Right cardiac atrium (tissue), 5 donors: Measurements from ENCODE around the gene STK11. TPM values are rescaled to one million over a fixed set of nuclear protein-coding genes. Genes with fewer than 3 reads are reported as not detected.

Experiments used
- ATAC-seq, 2 donors: fragments of 200-7000 bp; cut with Tn5 transposase; one replicate each; pipeline versions ENCODE4 v1.8.0 to v1.9.1; 2020; ENCODE audit warnings: moderate library complexity in 2 of 2, mild to moderate bottlenecking in 1 of 2
- DNase-seq, 3 donors: peaks; one replicate each; pipeline ENCODE4 v3.0.0-alpha.2; 2020
- H3K27ac ChIP-seq: one replicate; pipeline ENCODE4 v1.5.1; 2013; ENCODE audit warnings: mild to moderate bottlenecking, low read length, control low read depth, moderate library complexity
- H3K27me3 ChIP-seq: one replicate; pipeline ENCODE4 v1.6.1; 2013; ENCODE audit not compliant: control insufficient read depth, insufficient read depth
- H3K4me1 ChIP-seq: one replicate; pipeline ENCODE4 v1.6.1; 2013; ENCODE audit warnings: low read length; ENCODE audit not compliant: control insufficient read depth, insufficient read depth
- H3K4me3 ChIP-seq: one replicate; pipeline ENCODE4 v1.5.1; 2013; ENCODE audit warnings: low read length, control low read depth
- H3K9me3 ChIP-seq: one replicate; pipeline ENCODE4 v1.6.1; 2013; ENCODE audit warnings: low read length; ENCODE audit not compliant: control insufficient read depth
- WGBS: extraction: QIAGEN DNeasy Blood & Tissue Kit; methylation state at CpG from one replicate; pipeline ENCODE4 v1.1.7; 2013; 5-methylcytosine and 5-hydroxymethylcytosine counted together
- intact Hi-C, 4 donors: fragments of 100-400 bp; cut with DNase I; formaldehyde crosslinking; loops; one replicate each; pipeline versions ENCODE4 v1.11.0 to v1.14.0; 2022 to 2023
- polyA plus RNA-seq: library from polyadenylated mRNA; stranded (reverse); fragments of 200-250 nt; gene quantifications from one replicate; pipeline ENCODE4 v1.2.3, GENCODE V29; 2013
- total RNA-seq, 4 donors: library from RNA; stranded (reverse); fragmentation: NEBNext Ultra II Directional; extraction: Animal tissue kit (Norgen Biotek cat#: 25700); gene quantifications; one replicate each; pipeline ENCODE4 v1.2.1, GENCODE V29; 2021
- donor health status: healthy with polysubstance abuse.
- donor health status: DM: no; HTN: yes; CAD: no.
- donor health status: DM: no; HTN: no; CAD: no.
- donor health status: DM: no; HTN: yes; CAD: no; lungs with severe emphysema.
- donor health status: DM: yes; HTN: yes; CAD: no.

Gene STK11
- total and polyA plus RNA-seq, 5 donors: 56.9 to 64.5 (median 57.8) TPM

- Histone ChIP-seq H3K9me3 (no peaks in the 10 kb centered on the region), H3K27me3 (no peaks in the 10 kb centered on the region), H3K4me3 (no peak overlapping the region), H3K4me1 (no peaks in the 10 kb centered on the region), H3K27ac (no peak overlapping the region)
- intact Hi-C loops: no loop called here
- ATAC-seq (no peak), DNase-seq (peak in 1 of 3 donors; percentile 72)
- 77% methylated on average over 48 of the region's 48 CpGs for WGBS
Observed at GRCh38 chr19:1223018-1223855, 17.7 kb downstream of the STK11 start.

- Histone ChIP-seq H3K4me1 (no peaks in the 10 kb centered on the region), H3K27ac (no peak overlapping the region), H3K27me3 (no peaks in the 10 kb centered on the region), H3K9me3 (no peaks in the 10 kb centered on the region), H3K4me3 (no peak overlapping the region)
- intact Hi-C loops: no loop called here
- peak in 1 of 3 donors; percentile 45 for DNase-seq
- no peak for ATAC-seq
- 92% methylated on average over 16 of the region's 16 CpGs for WGBS
Observed at GRCh38 chr19:1224047-1224825, 18.7 kb downstream of the STK11 start.

GRCh38 chr19:1224847-1225246 lies 19.3 kb downstream of the STK11 start:
- H3K4me1 ChIP-seq: no peaks in the 10 kb centered on the region
- H3K27ac ChIP-seq: no peak overlapping the region
- no peaks in the 10 kb centered on the region for H3K9me3 ChIP-seq
- WGBS: 91% methylated on average over 16 of the region's 16 CpGs
- DNase-seq (no peak), ATAC-seq (no peak)
- no peaks in the 10 kb centered on the region for H3K27me3 ChIP-seq
- intact Hi-C loops: no loop called here
- no peak overlapping the region for H3K4me3 ChIP-seq

- intact Hi-C loops: no loop called here
- no peaks in the 10 kb centered on the region for H3K27me3 ChIP-seq
- ATAC-seq (no peak), DNase-seq (no peak)
- WGBS: 85% methylated on average over 29 of the region's 29 CpGs
- H3K4me3 ChIP-seq: no peak overlapping the region
- H3K27ac ChIP-seq: no peak overlapping the region
- H3K9me3 ChIP-seq: no peaks in the 10 kb centered on the region
- no peaks in the 10 kb centered on the region for H3K4me1 ChIP-seq
Observed at GRCh38 chr19:1225440-1226226, 20.1 kb downstream of the STK11 start.

GRCh38 chr19:1226227-1226518 lies 20.6 kb downstream of the STK11 start:
- 93% methylated on average over 11 of the region's 11 CpGs for WGBS

GRCh38 chr19:1226522-1227303 lies 21.1 kb downstream of the STK11 start:
- Histone ChIP-seq H3K9me3 (no peaks in the 10 kb centered on the region), H3K4me3 (no peak overlapping the region), H3K4me1 (no peaks in the 10 kb centered on the region), H3K27ac (no peak overlapping the region), H3K27me3 (no peaks in the 10 kb centered on the region)
- WGBS: 92% methylated on average over 50 of the region's 50 CpGs
- intact Hi-C loops: no loop called here
- no peak for ATAC-seq
- DNase-seq: no peak

More at GRCh38 chr19:1226227-1226518, 20.6 kb downstream of the STK11 start:
- Histone ChIP-seq H3K4me1 (no peaks in the 10 kb centered on the region), H3K27me3 (no peaks in the 10 kb centered on the region), H3K9me3 (no peaks in the 10 kb centered on the region), H3K4me3 (no peak overlapping the region), H3K27ac (no peak overlapping the region)
- no peak for DNase-seq
- intact Hi-C loops: no loop called here
- ATAC-seq: no peak

GRCh38 chr19:1227304-1228054 lies 21.9 kb downstream of the STK11 start:
- no peak for ATAC-seq
- intact Hi-C loops: no loop called here
- 92% methylated on average over 56 of the region's 56 CpGs for WGBS
- Histone ChIP-seq H3K27ac (no peak overlapping the region), H3K4me3 (no peak overlapping the region), H3K9me3 (no peaks in the 10 kb centered on the region), H3K27me3 (no peaks in the 10 kb centered on the region), H3K4me1 (no peaks in the 10 kb centered on the region)
- DNase-seq: no peak

- 96% methylated on average over 100 of the region's 100 CpGs for WGBS
- H3K9me3 ChIP-seq: no peaks in the 10 kb centered on the region
- ATAC-seq (no peak), DNase-seq (no peak)
- H3K27me3 ChIP-seq: no peaks in the 10 kb centered on the region
- intact Hi-C loops: no loop called here
- H3K4me3 ChIP-seq: no peak overlapping the region
- H3K4me1 ChIP-seq: no peaks in the 10 kb centered on the region
- H3K27ac ChIP-seq: no peak overlapping the region
Observed at GRCh38 chr19:1228161-1228957, 22.8 kb downstream of the STK11 start.

GRCh38 chr19:1229056-1229923 lies 23.7 kb downstream of the STK11 start:
- 95% methylated on average over 158 of the region's 158 CpGs for WGBS
- no peaks in the 10 kb centered on the region for H3K27me3 ChIP-seq
- no peaks in the 10 kb centered on the region for H3K9me3 ChIP-seq
- intact Hi-C loops: no loop called here
- no peak for DNase-seq
- H3K4me3 ChIP-seq: no peak overlapping the region
- no peak for ATAC-seq
- no peaks in the 10 kb centered on the region for H3K4me1 ChIP-seq
- no peak overlapping the region for H3K27ac ChIP-seq
